HEK293 (cell line): ENCODE data around the gene APLP1.

Experiments
- BCL11A ChIP-seq: fragments of 450-650 bp; formaldehyde crosslinking; IDR thresholded peaks from 2 replicates; pipeline ENCODE4 v1.5.1; 2016; ENCODE audit warnings: low read depth, missing biosample characterization, missing genetic modification characterization
- EGR2 ChIP-seq: fragments of 450-650 bp; formaldehyde crosslinking; IDR thresholded peaks from 2 replicates; pipeline ENCODE4 v1.5.1; 2016; ENCODE audit warnings: low read depth, missing biosample characterization, missing genetic modification characterization
- KLF1 ChIP-seq: fragments of 450-650 bp; formaldehyde crosslinking; IDR thresholded peaks from 2 replicates; pipeline ENCODE4 v1.5.1; 2016; ENCODE audit warnings: missing biosample characterization, missing genetic modification characterization
- KLF16 ChIP-seq: fragments of 450-650 bp; formaldehyde crosslinking; IDR thresholded peaks from 2 replicates; pipeline ENCODE4 v1.5.1; 2017; ENCODE audit warnings: missing biosample characterization, missing genetic modification characterization
- SP2 ChIP-seq: fragments of 450-650 bp; formaldehyde crosslinking; IDR thresholded peaks from 2 replicates; pipeline ENCODE4 v1.5.1; 2016; ENCODE audit warnings: missing biosample characterization, missing genetic modification characterization
- SP3 ChIP-seq: fragments of 450-650 bp; formaldehyde crosslinking; IDR thresholded peaks from 2 replicates; pipeline ENCODE4 v1.5.1; 2016; ENCODE audit warnings: missing biosample characterization, missing genetic modification characterization
- SP7 ChIP-seq: fragments of 450-650 bp; formaldehyde crosslinking; IDR thresholded peaks from 2 replicates; pipeline ENCODE4 v1.5.1; 2016; ENCODE audit warnings: missing biosample characterization, missing genetic modification characterization
- WT1 ChIP-seq: fragments of 450-650 bp; formaldehyde crosslinking; IDR thresholded peaks from 2 replicates; pipeline ENCODE4 v1.5.1; 2016; ENCODE audit warnings: missing biosample characterization, missing genetic modification characterization
- ZBTB17 ChIP-seq: fragments of 450-650 bp; formaldehyde crosslinking; IDR thresholded peaks from 2 replicates; pipeline ENCODE4 v1.5.1; 2016; ENCODE audit warnings: missing biosample characterization, missing genetic modification characterization
- ZBTB20 ChIP-seq: fragments of 450-650 bp; formaldehyde crosslinking; IDR thresholded peaks from 2 replicates; pipeline ENCODE4 v1.5.1; 2016; ENCODE audit warnings: missing biosample characterization, missing genetic modification characterization
- ZBTB7A ChIP-seq: fragments of 450-650 bp; formaldehyde crosslinking; IDR thresholded peaks from 2 replicates; pipeline ENCODE4 v1.5.1; 2016; ENCODE audit warnings: low read depth, missing biosample characterization, missing genetic modification characterization
- ZFP69B ChIP-seq: fragments of 450-650 bp; formaldehyde crosslinking; IDR thresholded peaks from 2 replicates; pipeline ENCODE4 v1.5.1; 2016; ENCODE audit warnings: missing biosample characterization, missing genetic modification characterization
- ZNF112 ChIP-seq: fragments of 450-650 bp; formaldehyde crosslinking; IDR thresholded peaks from 2 replicates; pipeline ENCODE4 v1.5.0; 2017; ENCODE audit warnings: missing biosample characterization, missing genetic modification characterization
- ZNF155 ChIP-seq: fragments of 450-650 bp; formaldehyde crosslinking; IDR thresholded peaks from 2 replicates; pipeline ENCODE4 v1.5.1; 2016; ENCODE audit warnings: missing biosample characterization, missing genetic modification characterization
- ZNF2 ChIP-seq: fragments of 450-650 bp; formaldehyde crosslinking; IDR thresholded peaks from 2 replicates; pipeline ENCODE4 v1.5.1; 2016; ENCODE audit warnings: missing biosample characterization, missing genetic modification characterization
- ZNF335 ChIP-seq: fragments of 450-650 bp; formaldehyde crosslinking; conservative IDR thresholded peaks from 2 replicates; pipeline ENCODE4 v1.5.1; 2016; ENCODE audit warnings: missing biosample characterization, missing genetic modification characterization
- ZNF561 ChIP-seq: fragments of 450-650 bp; IDR thresholded peaks from 2 replicates; pipeline ENCODE4 v1.5.1; 2018; ENCODE audit warnings: missing biosample characterization, missing genetic modification characterization, borderline replicate concordance
- ZNF600 ChIP-seq: fragments of 450-650 bp; formaldehyde crosslinking; IDR thresholded peaks from 2 replicates; pipeline ENCODE4 v1.5.1; 2016; ENCODE audit warnings: missing biosample characterization, missing genetic modification characterization
- ZNF837 ChIP-seq: fragments of 450-650 bp; formaldehyde crosslinking; IDR thresholded peaks from 2 replicates; pipeline ENCODE4 v1.5.1; 2016; ENCODE audit warnings: missing biosample characterization, missing genetic modification characterization
- ZXDB ChIP-seq: fragments of 450-650 bp; formaldehyde crosslinking; IDR thresholded peaks from 2 replicates; pipeline ENCODE4 v1.5.1; 2016; ENCODE audit warnings: missing biosample characterization, missing genetic modification characterization
- TF ChIP-seq, protein P1 (sequence below): fragments of 450-650 bp; formaldehyde crosslinking; IDR thresholded peaks from 2 replicates; pipeline ENCODE4 v1.5.1; 2016; ENCODE audit warnings: missing biosample characterization, missing genetic modification characterization
- TF ChIP-seq, protein P2 (sequence below): fragments of 450-650 bp; IDR thresholded peaks from 2 replicates; pipeline ENCODE4 v1.5.1; 2018; ENCODE audit warnings: missing biosample characterization, missing genetic modification characterization
- TF ChIP-seq, protein P3 (sequence below): fragments of 450-650 bp; formaldehyde crosslinking; IDR thresholded peaks from 2 replicates; pipeline ENCODE4 v1.5.1; 2016; ENCODE audit warnings: missing biosample characterization, missing genetic modification characterization
- TF ChIP-seq, protein P4 (sequence below): fragments of 450-650 bp; formaldehyde crosslinking; conservative IDR thresholded peaks from 2 replicates; pipeline ENCODE4 v1.5.1; 2016; ENCODE audit warnings: low read depth, missing biosample characterization, missing genetic modification characterization
- TF ChIP-seq, protein P5 (sequence below): fragments of 450-650 bp; formaldehyde crosslinking; IDR thresholded peaks from 2 replicates; pipeline ENCODE4 v1.5.1; 2016; ENCODE audit warnings: missing biosample characterization, missing genetic modification characterization

Gene APLP1

DNA sequence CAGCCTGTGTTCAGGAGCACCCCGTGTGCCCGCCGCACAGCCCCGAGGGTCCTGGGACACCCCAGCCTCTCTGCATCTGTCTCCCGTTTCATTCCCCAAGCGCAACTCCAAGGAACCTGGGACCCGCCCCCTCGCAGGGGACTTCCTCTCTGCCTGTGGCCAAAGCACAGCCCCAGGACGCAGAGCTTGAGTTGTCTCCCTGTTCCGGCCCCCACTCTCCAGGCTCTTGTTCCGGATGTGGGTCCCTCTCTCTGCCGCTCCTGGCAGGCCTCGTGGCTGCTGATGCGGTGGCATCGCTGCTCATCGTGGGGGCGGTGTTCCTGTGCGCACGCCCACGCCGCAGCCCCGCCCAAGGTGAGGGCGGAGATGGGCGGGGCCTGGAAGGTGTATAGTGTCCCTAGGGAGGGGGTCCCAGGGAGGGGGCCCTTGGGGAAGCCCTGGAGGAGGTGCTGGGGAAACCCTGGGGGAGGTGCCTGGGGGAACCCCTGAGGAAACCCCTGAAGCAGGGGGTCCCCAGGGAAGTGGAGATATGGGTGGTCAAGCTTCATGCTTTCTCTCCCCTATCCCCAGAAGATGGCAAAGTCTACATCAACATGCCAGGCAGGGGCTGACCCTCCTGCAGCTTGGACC is 35.3 kb downstream of the APLP1 start (continued):
- TF ChIP-seq ZNF837 (tag by site-specific recombination) (no peak), SP3 (tag by site-specific recombination) (peak; percentile 99), BCL11A (tag by site-specific recombination) (no peak), ZBTB7A (peak; percentile 52; the same call in 1 of the 2 replicates), EGR2 (peak; percentile 98), ZFP69B (tag by site-specific recombination) (peak; percentile 100), ZNF112 (tag by site-specific recombination) (no peak), KLF1 (tag by site-specific recombination) (peak; percentile 100), ZBTB17 (tag by site-specific recombination) (peak; percentile 99), ZNF561 (tag by site-specific recombination) (peak; percentile 92; the same call in 1 of the 2 replicates), WT1 (0 out of 2 replicates have a peak, but pooled peaks have one; percentile 38), ZBTB20 (peak; percentile 87), ZNF335 (tag by site-specific recombination) (peak; percentile 99), ZNF2 (0 out of 2 replicates have a peak, but pooled peaks have one; percentile 60), ZNF600 (tag by site-specific recombination) (peak; percentile 98), ZNF155 (tag by site-specific recombination) (no peak), KLF16 (tag by site-specific recombination) (peak; percentile 96), ZXDB (tag by site-specific recombination) (peak; percentile 94), SP7 (tag by site-specific recombination) (peak; percentile 86), SP2 (tag by site-specific recombination) (peak; percentile 100)
- TF ChIP-seq, protein P1, sequence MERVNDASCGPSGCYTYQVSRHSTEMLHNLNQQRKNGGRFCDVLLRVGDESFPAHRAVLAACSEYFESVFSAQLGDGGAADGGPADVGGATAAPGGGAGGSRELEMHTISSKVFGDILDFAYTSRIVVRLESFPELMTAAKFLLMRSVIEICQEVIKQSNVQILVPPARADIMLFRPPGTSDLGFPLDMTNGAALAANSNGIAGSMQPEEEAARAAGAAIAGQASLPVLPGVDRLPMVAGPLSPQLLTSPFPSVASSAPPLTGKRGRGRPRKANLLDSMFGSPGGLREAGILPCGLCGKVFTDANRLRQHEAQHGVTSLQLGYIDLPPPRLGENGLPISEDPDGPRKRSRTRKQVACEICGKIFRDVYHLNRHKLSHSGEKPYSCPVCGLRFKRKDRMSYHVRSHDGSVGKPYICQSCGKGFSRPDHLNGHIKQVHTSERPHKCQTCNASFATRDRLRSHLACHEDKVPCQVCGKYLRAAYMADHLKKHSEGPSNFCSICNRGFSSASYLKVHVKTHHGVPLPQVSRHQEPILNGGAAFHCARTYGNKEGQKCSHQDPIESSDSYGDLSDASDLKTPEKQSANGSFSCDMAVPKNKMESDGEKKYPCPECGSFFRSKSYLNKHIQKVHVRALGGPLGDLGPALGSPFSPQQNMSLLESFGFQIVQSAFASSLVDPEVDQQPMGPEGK (tag by site-specific recombination) = peak; percentile 98
- TF ChIP-seq, protein P2, sequence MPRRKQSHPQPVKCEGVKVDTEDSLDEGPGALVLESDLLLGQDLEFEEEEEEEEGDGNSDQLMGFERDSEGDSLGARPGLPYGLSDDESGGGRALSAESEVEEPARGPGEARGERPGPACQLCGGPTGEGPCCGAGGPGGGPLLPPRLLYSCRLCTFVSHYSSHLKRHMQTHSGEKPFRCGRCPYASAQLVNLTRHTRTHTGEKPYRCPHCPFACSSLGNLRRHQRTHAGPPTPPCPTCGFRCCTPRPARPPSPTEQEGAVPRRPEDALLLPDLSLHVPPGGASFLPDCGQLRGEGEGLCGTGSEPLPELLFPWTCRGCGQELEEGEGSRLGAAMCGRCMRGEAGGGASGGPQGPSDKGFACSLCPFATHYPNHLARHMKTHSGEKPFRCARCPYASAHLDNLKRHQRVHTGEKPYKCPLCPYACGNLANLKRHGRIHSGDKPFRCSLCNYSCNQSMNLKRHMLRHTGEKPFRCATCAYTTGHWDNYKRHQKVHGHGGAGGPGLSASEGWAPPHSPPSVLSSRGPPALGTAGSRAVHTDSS (tag by site-specific recombination) = no peak
- TF ChIP-seq, protein P3, sequence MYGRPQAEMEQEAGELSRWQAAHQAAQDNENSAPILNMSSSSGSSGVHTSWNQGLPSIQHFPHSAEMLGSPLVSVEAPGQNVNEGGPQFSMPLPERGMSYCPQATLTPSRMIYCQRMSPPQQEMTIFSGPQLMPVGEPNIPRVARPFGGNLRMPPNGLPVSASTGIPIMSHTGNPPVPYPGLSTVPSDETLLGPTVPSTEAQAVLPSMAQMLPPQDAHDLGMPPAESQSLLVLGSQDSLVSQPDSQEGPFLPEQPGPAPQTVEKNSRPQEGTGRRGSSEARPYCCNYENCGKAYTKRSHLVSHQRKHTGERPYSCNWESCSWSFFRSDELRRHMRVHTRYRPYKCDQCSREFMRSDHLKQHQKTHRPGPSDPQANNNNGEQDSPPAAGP (tag by site-specific recombination) = peak; percentile 98
- TF ChIP-seq, protein P4, sequence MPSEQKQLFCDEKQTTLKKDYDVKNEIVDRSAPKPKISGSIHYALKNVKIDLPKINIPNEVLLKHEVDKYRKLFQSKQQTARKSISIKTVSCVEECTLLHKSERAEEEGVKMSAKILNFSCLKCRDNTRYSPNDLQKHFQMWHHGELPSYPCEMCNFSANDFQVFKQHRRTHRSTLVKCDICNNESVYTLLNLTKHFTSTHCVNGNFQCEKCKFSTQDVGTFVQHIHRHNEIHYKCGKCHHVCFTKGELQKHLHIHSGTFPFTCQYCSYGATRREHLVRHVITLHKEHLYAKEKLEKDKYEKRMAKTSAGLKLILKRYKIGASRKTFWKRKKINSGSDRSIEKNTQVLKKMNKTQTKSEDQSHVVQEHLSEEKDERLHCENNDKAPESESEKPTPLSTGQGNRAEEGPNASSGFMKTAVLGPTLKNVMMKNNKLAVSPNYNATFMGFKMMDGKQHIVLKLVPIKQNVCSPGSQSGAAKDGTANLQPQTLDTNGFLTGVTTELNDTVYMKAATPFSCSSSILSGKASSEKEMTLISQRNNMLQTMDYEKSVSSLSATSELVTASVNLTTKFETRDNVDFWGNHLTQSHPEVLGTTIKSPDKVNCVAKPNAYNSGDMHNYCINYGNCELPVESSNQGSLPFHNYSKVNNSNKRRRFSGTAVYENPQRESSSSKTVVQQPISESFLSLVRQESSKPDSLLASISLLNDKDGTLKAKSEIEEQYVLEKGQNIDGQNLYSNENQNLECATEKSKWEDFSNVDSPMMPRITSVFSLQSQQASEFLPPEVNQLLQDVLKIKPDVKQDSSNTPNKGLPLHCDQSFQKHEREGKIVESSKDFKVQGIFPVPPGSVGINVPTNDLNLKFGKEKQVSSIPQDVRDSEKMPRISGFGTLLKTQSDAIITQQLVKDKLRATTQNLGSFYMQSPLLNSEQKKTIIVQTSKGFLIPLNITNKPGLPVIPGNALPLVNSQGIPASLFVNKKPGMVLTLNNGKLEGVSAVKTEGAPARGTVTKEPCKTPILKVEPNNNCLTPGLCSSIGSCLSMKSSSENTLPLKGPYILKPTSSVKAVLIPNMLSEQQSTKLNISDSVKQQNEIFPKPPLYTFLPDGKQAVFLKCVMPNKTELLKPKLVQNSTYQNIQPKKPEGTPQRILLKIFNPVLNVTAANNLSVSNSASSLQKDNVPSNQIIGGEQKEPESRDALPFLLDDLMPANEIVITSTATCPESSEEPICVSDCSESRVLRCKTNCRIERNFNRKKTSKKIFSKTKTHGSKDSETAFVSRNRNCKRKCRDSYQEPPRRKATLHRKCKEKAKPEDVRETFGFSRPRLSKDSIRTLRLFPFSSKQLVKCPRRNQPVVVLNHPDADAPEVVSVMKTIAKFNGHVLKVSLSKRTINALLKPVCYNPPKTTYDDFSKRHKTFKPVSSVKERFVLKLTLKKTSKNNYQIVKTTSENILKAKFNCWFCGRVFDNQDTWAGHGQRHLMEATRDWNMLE (tag by site-specific recombination) = peak; percentile 65; the same call in 1 of the 2 replicates
- TF ChIP-seq, protein P5, sequence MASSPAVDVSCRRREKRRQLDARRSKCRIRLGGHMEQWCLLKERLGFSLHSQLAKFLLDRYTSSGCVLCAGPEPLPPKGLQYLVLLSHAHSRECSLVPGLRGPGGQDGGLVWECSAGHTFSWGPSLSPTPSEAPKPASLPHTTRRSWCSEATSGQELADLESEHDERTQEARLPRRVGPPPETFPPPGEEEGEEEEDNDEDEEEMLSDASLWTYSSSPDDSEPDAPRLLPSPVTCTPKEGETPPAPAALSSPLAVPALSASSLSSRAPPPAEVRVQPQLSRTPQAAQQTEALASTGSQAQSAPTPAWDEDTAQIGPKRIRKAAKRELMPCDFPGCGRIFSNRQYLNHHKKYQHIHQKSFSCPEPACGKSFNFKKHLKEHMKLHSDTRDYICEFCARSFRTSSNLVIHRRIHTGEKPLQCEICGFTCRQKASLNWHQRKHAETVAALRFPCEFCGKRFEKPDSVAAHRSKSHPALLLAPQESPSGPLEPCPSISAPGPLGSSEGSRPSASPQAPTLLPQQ (tag by site-specific recombination) = peak; percentile 99
